K562 (cell line): ENCODE data around the gene NAA80. TPM values are rescaled to one million over a fixed set of nuclear protein-coding genes. Genes with fewer than 3 reads are reported as not detected.

Experiments
- CBX8 ChIP-seq: fragments of 200-600 bp; sonication (generic); IDR thresholded peaks from 2 replicates; pipeline ENCODE4 v1.6.1; 2012; ENCODE audit warnings: borderline replicate concordance, mixed run types, low read depth, mild to moderate bottlenecking, moderate library complexity, mixed read lengths, low read length, control low read depth, inconsistent platforms; ENCODE audit not compliant: poor library complexity, severe bottlenecking; ENCODE audit errors: extremely low read depth
- MAX ChIP-seq: sonication (generic); formaldehyde crosslinking; IDR thresholded peaks from 2 replicates; pipeline ENCODE4 v1.9.0; 2022; ENCODE audit warnings: mild to moderate bottlenecking, missing genetic modification reagents
- MXI1 ChIP-seq: IDR thresholded peaks from 2 replicates; pipeline ENCODE4 v1.6.1; 2011; ENCODE audit warnings: low read depth, mild to moderate bottlenecking, improper control_type of control experiment, low read length
- NFRKB ChIP-seq: fragments of 450-650 bp; IDR thresholded peaks from 2 replicates; pipeline ENCODE4 v1.6.1; 2016; ENCODE audit warnings: low read depth
- TRIM24 ChIP-seq, 2 experiments: fragments of 450-650 bp; IDR thresholded peaks; 2 replicates each; pipeline ENCODE4 v1.6.1; 2016
- ZBTB43 ChIP-seq: sonication (generic); formaldehyde crosslinking; IDR thresholded peaks from 2 replicates; pipeline ENCODE4 v1.8.0; 2023; ENCODE audit warnings: mild to moderate bottlenecking, missing genetic modification reagents
- ZC3H11A ChIP-seq: IDR thresholded peaks from 2 replicates; pipeline ENCODE4 v1.6.1; 2012; ENCODE audit warnings: low read depth, low read length, improper control_type of control experiment
- ZKSCAN3 ChIP-seq: fragments of 250-450 bp; sonication (Bioruptor Pico); IDR thresholded peaks from 2 replicates; pipeline ENCODE4 v1.4.0; 2020
- ZNF592 ChIP-seq: fragments of 450-650 bp; IDR thresholded peaks from 2 replicates; pipeline ENCODE4 v1.6.1; 2017; ENCODE audit warnings: antibody characterized with exemption, mild to moderate bottlenecking
- ZNF696 ChIP-seq: fragments of 250-450 bp; sonication (Bioruptor Pico); conservative IDR thresholded peaks from 2 replicates; pipeline ENCODE4 v1.4.0; 2020; ENCODE audit warnings: mild to moderate bottlenecking, moderate library complexity
- polyA plus RNA-seq, 8 experiments: library from polyadenylated mRNA; depleted of rRNA in 4 of 8; stranded (reverse) in 5 of 8; unstranded in 3 of 8; fragments of >200 nt; fragmentation: Nextera tagmentation in 2 of 8; fragmentation: Illumina TruSeq in 1 of 8; extraction: Ambion mirVana in 2 of 8; extraction: Trizol in 1 of 8; gene quantifications; 2 replicates each; pipeline versions ENCODE4 v1.2.1 to v1.2.3, GENCODE V29; 2011 to 2014; ENCODE audit warnings: inconsistent platforms in 1 of 8, missing spikeins in 1 of 8
- total RNA-seq, 7 experiments: library from RNA; depleted of rRNA in 6 of 7; stranded (reverse); fragments of >200 nt in 6 of 7; fragmentation: Illumina TruSeq in 2 of 7; extraction: Trizol in 2 of 7; gene quantifications; 2 replicates each; pipeline versions ENCODE4 v1.2.1 to v1.2.3, GENCODE V29; 2011 to 2021; ENCODE audit warnings: low replicate concordance in 1 of 7
- TF ChIP-seq, protein P1 (sequence below): fragments of 250-450 bp; sonication (Bioruptor Pico); IDR thresholded peaks from 2 replicates; pipeline ENCODE4 v1.8.0; 2022; ENCODE audit warnings: moderate library complexity, mild to moderate bottlenecking, inconsistent platforms
- TF ChIP-seq, protein P2 (sequence below): fragments of 450-650 bp; IDR thresholded peaks from 2 replicates; pipeline ENCODE4 v1.7.1; 2018; ENCODE audit warnings: mild to moderate bottlenecking, low read depth; ENCODE audit not compliant: partially characterized antibody
- TF ChIP-seq, protein P3 (sequence below): fragments of 450-650 bp; IDR thresholded peaks from 2 replicates; pipeline ENCODE4 v1.6.1; 2016; ENCODE audit warnings: borderline replicate concordance
- TF ChIP-seq, protein P4 (sequence below): sonication (generic); formaldehyde crosslinking; IDR thresholded peaks from 2 replicates; pipeline ENCODE4 v1.5.0; 2020; ENCODE audit warnings: missing genetic modification reagents

Gene NAA80
- total and polyA plus RNA-seq, 9 of the 15 experiments (the other 6 are each of a cell fraction or from before 2014, with no cell fraction given): 0.82 to 24.0 (median 8.6) TPM

GRCh38 chr3:50299929-50300680, 900 bp upstream of the NAA80 start (continued):
- TF ChIP-seq, protein P1, sequence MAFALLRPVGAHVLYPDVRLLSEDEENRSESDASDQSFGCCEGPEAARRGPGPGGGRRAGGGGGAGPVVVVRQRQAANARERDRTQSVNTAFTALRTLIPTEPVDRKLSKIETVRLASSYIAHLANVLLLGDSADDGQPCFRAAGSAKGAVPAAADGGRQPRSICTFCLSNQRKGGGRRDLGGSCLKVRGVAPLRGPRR (CRISPR knock-in tag): peak; percentile 64; the same call in 1 of the 2 replicates
- TF ChIP-seq MXI1 (no peak), TRIM24 (IDR thresholded peaks at IDR 0.05) (no peak), ZBTB43 (no peak), MAX (CRISPR knock-in tag) (peak; percentile 69), ZNF696 (CRISPR knock-in tag) (no peak), CBX8 (no peak), ZC3H11A (no peak), ZNF592 (peak; percentile 94), NFRKB (peak; percentile 79; the same call in 1 of the 2 replicates), ZKSCAN3 (CRISPR knock-in tag) (no peak)
- TF ChIP-seq, protein P2, sequence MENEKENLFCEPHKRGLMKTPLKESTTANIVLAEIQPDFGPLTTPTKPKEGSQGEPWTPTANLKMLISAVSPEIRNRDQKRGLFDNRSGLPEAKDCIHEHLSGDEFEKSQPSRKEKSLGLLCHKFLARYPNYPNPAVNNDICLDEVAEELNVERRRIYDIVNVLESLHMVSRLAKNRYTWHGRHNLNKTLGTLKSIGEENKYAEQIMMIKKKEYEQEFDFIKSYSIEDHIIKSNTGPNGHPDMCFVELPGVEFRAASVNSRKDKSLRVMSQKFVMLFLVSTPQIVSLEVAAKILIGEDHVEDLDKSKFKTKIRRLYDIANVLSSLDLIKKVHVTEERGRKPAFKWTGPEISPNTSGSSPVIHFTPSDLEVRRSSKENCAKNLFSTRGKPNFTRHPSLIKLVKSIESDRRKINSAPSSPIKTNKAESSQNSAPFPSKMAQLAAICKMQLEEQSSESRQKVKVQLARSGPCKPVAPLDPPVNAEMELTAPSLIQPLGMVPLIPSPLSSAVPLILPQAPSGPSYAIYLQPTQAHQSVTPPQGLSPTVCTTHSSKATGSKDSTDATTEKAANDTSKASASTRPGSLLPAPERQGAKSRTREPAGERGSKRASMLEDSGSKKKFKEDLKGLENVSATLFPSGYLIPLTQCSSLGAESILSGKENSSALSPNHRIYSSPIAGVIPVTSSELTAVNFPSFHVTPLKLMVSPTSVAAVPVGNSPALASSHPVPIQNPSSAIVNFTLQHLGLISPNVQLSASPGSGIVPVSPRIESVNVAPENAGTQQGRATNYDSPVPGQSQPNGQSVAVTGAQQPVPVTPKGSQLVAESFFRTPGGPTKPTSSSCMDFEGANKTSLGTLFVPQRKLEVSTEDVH: no peak
- TF ChIP-seq, protein P3, sequence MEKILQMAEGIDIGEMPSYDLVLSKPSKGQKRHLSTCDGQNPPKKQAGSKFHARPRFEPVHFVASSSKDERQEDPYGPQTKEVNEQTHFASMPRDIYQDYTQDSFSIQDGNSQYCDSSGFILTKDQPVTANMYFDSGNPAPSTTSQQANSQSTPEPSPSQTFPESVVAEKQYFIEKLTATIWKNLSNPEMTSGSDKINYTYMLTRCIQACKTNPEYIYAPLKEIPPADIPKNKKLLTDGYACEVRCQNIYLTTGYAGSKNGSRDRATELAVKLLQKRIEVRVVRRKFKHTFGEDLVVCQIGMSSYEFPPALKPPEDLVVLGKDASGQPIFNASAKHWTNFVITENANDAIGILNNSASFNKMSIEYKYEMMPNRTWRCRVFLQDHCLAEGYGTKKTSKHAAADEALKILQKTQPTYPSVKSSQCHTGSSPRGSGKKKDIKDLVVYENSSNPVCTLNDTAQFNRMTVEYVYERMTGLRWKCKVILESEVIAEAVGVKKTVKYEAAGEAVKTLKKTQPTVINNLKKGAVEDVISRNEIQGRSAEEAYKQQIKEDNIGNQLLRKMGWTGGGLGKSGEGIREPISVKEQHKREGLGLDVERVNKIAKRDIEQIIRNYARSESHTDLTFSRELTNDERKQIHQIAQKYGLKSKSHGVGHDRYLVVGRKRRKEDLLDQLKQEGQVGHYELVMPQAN: no peak
- TF ChIP-seq, protein P4, sequence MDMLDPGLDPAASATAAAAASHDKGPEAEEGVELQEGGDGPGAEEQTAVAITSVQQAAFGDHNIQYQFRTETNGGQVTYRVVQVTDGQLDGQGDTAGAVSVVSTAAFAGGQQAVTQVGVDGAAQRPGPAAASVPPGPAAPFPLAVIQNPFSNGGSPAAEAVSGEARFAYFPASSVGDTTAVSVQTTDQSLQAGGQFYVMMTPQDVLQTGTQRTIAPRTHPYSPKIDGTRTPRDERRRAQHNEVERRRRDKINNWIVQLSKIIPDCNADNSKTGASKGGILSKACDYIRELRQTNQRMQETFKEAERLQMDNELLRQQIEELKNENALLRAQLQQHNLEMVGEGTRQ: no peak
